Motor neuron (in vitro differentiated cells): ENCODE results near the gene CCDC40. TPM values are rescaled to one million over a fixed set of nuclear protein-coding genes. Genes with fewer than 3 reads are reported as not detected.

Experiments used
- ATAC-seq, 8 experiments: fragments of 200-7000 bp; cut with Tn5 transposase; replicated peaks in 6 of 8; 2 replicates each; pipeline ENCODE4 v1.8.0; 2021; ENCODE audit warnings: mild to moderate bottlenecking in 8 of 8, moderate library complexity in 8 of 8
- H3K27ac ChIP-seq, 2 donors: fragments of 250-450 bp; sonication (Bioruptor Pico); 2 replicates each; pipeline ENCODE4 v1.9.0; 2021; ENCODE audit warnings: antibody characterized with exemption in 2 of 2, mild to moderate bottlenecking in 2 of 2, moderate library complexity in 1 of 2
- H3K4me1 ChIP-seq, 2 donors: fragments of 250-450 bp; sonication (Bioruptor Pico); replicated peaks in 1 of 2; 2 replicates each; pipeline ENCODE4 v1.6.1; 2021; ENCODE audit warnings: antibody characterized with exemption in 2 of 2, mild to moderate bottlenecking in 2 of 2, moderate library complexity in 1 of 2
- H3K4me3 ChIP-seq, 5 donors: fragments of 250-450 bp; sonication (Bioruptor Pico); 2 replicates each; pipeline ENCODE4 v1.9.0; 2021; ENCODE audit warnings: antibody characterized with exemption in 5 of 5, mild to moderate bottlenecking in 5 of 5, moderate library complexity in 4 of 5
- WGBS, 10 experiments: fragments of 450-650 bp; shearing (Covaris generic); methylation state at CpG; one replicate each; pipeline ENCODE4 v1.0.0; 2022; 5-methylcytosine and 5-hydroxymethylcytosine counted together
- in situ Hi-C, 9 experiments: fragments of 400-800 bp; cut with MboI; loops; one replicate each; pipeline ENCODE4 v1.15.0; 2021; ENCODE audit warnings: low sequenced_read_pairs in 9 of 9, low pct_unique_long_range_greater_than_20kb in 2 of 9; ENCODE audit not compliant: unreplicated experiment in 9 of 9
- total RNA-seq, 8 experiments: library from RNA; unstranded; fragments of 300-600 nt; gene quantifications; 2 replicates each; pipeline versions ENCODE4 v1.2.3 to v1.2.4, GENCODE V29; 2022

Gene CCDC40
- total RNA-seq, 8 experiments from 2014 or later: 2.3 to 23.0 (median 8.2) TPM

DNA sequence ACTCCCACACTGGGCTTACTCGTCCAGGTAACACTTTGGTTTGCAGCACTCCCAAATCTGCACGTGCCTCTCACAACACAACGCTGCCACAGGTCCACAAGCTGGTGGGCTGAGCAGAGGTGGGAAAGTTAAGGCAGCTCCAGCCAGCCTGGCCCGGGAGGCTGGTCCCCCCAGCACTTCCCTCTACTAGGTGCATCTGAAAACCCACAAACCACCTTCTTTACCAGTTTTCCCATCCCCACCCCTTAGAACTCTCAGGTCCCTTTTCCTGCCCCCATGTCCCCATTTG lies 63.5 kb downstream of the CCDC40 start:
- peaks cover 37 to 42% of the 10 kb centered on the region in 2 donors for H3K4me1 ChIP-seq

GRCh38 chr17:80101011-80101945 lies 64.8 kb downstream of the CCDC40 start, which contains the start of gene GAA:
Gene GAA, plus strand, starts transcription at chr17:80101581. Its CDS starts 3,006 bp downstream, at chr17:80104587.
- Histone ChIP-seq H3K27ac (peak within 1 kb of the TSS; percentile 66 to 87), H3K4me3 (peak within 1 kb of the TSS; percentile 49 to 73 (median 60)), H3K4me1 (peaks cover 43 to 44% of the 10 kb centered on the region in 2 donors)
- WGBS, 10 experiments: 0 to 10% (median 5%) methylated on average over 2 to 50 of the region's 114 CpGs; no CpG with 5 or more reads in 7 of the 10 experiments
- in situ Hi-C loops: no loop called here
- peak; percentile 45 to 83 (median 80) for ATAC-seq

More for the DNA sequence above, 63.5 kb downstream of the CCDC40 start:
- Histone ChIP-seq H3K27ac (no peak overlapping the region), H3K4me3 (no peak overlapping the region)
- ATAC-seq: no peak
- WGBS, 10 experiments: 69 to 100% (median 84%) methylated on average over 1 to 3 of the region's 4 CpGs; no CpG with 5 or more reads in 6 of the 10 experiments
- in situ Hi-C loops: no loop called here

GRCh38 chr17:80101946-80102663 lies 65.7 kb downstream of the CCDC40 start:
- Histone ChIP-seq H3K4me1 (peaks cover 37% of the 10 kb centered on the region in 2 donors), H3K27ac (peak overlapping the region; percentile 66 to 87), H3K4me3 (peak overlapping the region; percentile 49 to 73 (median 60))
- in situ Hi-C loops: no loop called here
- peak; percentile 5 to 40 (median 36) for ATAC-seq
- WGBS, 10 experiments: 0 to 85% (median 10%) methylated on average over 1 to 6 of the region's 21 CpGs; no CpG with 5 or more reads in 4 of the 10 experiments

DNA sequence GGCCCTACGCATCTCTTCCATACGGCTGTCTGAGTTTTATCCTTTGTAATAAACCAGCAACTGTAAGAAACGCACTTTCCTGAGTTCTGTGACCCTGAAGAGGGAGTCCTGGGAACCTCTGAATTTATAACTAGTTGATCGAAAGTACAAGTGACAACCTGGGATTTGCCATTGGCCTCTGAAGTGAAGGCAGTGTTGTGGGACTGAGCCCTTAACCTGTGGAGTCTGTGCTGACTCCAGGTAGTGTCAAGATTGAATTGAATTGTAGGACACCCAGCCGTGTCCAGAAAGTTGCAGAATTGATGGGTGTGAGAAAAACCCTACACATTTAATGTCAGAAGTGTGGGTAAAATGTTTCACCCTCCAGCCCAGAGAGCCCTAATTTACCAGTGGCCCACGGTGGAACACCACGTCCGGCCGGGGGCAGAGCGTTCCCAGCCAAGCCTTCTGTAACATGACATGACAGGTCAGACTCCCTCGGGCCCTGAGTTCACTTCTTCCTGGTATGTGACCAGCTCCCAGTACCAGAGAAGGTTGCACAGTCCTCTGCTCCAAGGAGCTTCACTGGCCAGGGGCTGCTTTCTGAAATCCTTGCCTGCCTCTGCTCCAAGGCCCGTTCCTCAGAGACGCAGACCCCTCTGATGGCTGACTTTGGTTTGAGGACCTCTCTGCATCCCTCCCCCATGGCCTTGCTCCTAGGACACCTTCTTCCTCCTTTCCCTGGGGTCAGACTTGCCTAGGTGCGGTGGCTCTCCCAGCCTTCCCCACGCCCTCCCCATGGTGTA lies 66.4 kb downstream of the CCDC40 start:
- ATAC-seq: no peak
- H3K4me3 ChIP-seq: peak overlapping the region; percentile 49 to 73 (median 60)
- WGBS, 10 experiments: 35 to 92% (median 76%) methylated on average over 1 to 9 of the region's 15 CpGs; no CpG with 5 or more reads in 1 of the 10 experiments
- H3K27ac ChIP-seq: peak overlapping the region; percentile 66 to 87
- in situ Hi-C loops: no loop called here
- peaks cover 33 to 36% of the 10 kb centered on the region in 2 donors for H3K4me1 ChIP-seq

- Histone ChIP-seq H3K4me1 (peaks cover 33 to 36% of the 10 kb centered on the region in 2 donors), H3K27ac (no peak overlapping the region), H3K4me3 (no peak overlapping the region)
- 20 to 100% (median 93%) methylated on average over 1 to 11 of the region's 19 CpGs; no CpG with 5 or more reads in 3 of the 10 experiments for WGBS, 10 experiments
- peak in 2 of 8 experiments; percentile 2 to 3 for ATAC-seq
- in situ Hi-C loops: no loop called here
These were observed 67.1 kb downstream of the CCDC40 start for GRCh38 chr17:80103449-80104085.

- peak in 4 of 8 experiments; percentile 9 to 27 (median 14) for ATAC-seq
- Histone ChIP-seq H3K27ac (no peak overlapping the region), H3K4me1 (peaks cover 33 to 36% of the 10 kb centered on the region in 2 donors), H3K4me3 (no peak overlapping the region)
- in situ Hi-C loops: no loop called here
- 40 to 85% (median 63%) methylated on average over 1 to 14 of the region's 26 CpGs; no CpG with 5 or more reads in 6 of the 10 experiments for WGBS, 10 experiments
These were observed 68.0 kb downstream of the CCDC40 start for GRCh38 chr17:80104321-80104955.

DNA sequence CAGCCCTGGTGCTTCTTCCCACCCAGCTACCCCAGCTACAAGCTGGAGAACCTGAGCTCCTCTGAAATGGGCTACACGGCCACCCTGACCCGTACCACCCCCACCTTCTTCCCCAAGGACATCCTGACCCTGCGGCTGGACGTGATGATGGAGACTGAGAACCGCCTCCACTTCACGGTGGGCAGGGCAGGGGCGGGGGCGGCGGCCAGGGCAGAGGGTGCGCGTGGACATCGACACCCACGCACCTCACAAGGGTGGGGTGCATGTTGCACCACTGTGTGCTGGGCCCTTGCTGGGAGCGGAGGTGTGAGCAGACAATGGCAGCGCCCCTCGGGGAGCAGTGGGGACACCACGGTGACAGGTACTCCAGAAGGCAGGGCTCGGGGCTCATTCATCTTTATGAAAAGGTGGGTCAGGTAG lies 68.5 kb downstream of the CCDC40 start:
- 93 to 100% methylated on average over 2 to 3 of the region's 18 CpGs; no CpG with 5 or more reads in 8 of the 10 experiments for WGBS, 10 experiments
- in situ Hi-C loops: no loop called here
- H3K4me1 ChIP-seq: peaks cover 33 to 36% of the 10 kb centered on the region in 2 donors
- no peak for ATAC-seq
- no peak overlapping the region for H3K27ac ChIP-seq
- H3K4me3 ChIP-seq: no peak overlapping the region

DNA sequence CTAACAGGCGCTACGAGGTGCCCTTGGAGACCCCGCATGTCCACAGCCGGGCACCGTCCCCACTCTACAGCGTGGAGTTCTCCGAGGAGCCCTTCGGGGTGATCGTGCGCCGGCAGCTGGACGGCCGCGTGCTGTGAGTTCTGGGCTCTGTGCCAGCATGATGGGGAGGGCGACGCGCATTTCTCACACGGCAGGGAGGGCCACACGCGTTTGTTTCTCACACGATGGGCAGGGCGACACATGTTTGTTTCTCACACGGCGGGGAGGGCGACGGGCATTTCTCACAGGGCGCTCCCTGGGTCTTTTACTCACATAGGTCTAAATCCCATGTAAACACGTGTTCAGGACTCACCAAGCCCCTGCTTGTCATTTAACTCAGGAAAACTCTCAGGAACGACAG lies 69.3 kb downstream of the CCDC40 start:
- ATAC-seq: peak in 1 of 8 experiments; percentile 27
- H3K27ac ChIP-seq: no peak overlapping the region
- no peak overlapping the region for H3K4me3 ChIP-seq
- in situ Hi-C loops: no loop called here
- WGBS, 10 experiments: 0 to 60% (median 55%) methylated on average over 1 to 7 of the region's 29 CpGs; no CpG with 5 or more reads in 5 of the 10 experiments
- peaks cover 32 to 34% of the 10 kb centered on the region in 2 donors for H3K4me1 ChIP-seq

GRCh38 chr17:80106176-80106575 lies 69.7 kb downstream of the CCDC40 start:
- in situ Hi-C loops: no loop called here
- no peak overlapping the region for H3K27ac ChIP-seq
- peaks cover 30 to 32% of the 10 kb centered on the region in 2 donors for H3K4me1 ChIP-seq
- no peak overlapping the region for H3K4me3 ChIP-seq
- 47 to 93% (median 74%) methylated on average over 2 to 8 of the region's 10 CpGs; no CpG with 5 or more reads in 6 of the 10 experiments for WGBS, 10 experiments
- ATAC-seq: peak in 2 of 8 experiments; percentile 8 to 63

DNA sequence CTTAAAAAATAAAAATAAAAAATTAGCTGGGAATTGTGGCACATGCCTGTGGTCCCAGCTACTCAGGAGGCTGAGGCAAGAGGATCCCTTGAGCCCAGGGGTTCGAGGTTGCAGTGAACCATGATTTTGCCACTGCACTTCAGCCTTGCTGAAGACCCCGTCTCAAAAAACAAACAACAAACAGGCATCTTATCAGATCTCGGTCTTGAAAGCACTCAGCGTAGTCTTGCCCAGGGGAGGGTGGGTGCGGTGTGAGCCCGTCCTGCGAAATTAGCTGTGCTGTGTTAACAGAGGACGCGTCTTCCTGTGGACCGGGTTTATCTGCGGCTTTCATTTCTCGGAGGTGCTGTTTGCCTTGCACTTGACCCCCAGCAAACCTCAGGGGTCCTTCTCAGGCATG lies 70.3 kb downstream of the CCDC40 start:
- Histone ChIP-seq H3K4me3 (no peak overlapping the region), H3K27ac (no peak overlapping the region), H3K4me1 (peaks cover 30 to 32% of the 10 kb centered on the region in 2 donors)
- 50 to 100% (median 80%) methylated on average over 1 to 5 of the region's 12 CpGs; no CpG with 5 or more reads in 4 of the 10 experiments for WGBS, 10 experiments
- no peak for ATAC-seq
- in situ Hi-C loops: no loop called here

DNA sequence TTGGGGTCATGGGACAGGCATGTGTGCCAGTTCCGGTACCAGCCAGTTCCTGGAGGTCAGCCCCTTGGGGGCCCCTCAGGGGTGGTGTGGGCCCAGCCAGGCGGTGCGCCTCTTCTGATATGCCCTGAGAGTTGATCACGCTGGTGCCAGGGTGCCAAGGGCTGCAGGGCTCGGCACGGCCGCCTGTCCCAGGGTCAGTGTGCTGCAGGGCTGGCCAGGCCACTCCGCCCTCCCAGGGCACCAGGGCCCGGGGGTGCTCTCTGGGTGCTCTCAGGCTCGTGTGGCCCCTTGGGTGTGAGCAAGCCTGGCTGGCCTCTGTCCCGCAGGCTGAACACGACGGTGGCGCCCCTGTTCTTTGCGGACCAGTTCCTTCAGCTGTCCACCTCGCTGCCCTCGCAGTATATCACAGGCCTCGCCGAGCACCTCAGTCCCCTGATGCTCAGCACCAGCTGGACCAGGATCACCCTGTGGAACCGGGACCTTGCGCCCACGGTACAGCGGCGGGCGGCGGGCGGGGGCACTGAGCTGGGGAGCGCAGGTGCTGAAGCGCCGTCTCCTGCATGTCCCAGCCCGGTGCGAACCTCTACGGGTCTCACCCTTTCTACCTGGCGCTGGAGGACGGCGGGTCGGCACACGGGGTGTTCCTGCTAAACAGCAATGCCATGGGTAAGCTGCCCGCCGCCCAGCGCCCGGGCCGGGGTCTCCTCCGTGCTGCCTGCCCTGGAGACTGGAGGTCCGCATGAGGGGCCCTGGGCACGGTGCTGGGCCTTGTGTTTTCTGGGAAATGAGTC lies 71.0 kb downstream of the CCDC40 start:
- Histone ChIP-seq H3K27ac (no peak overlapping the region), H3K4me1 (peaks cover 26 to 30% of the 10 kb centered on the region in 2 donors), H3K4me3 (no peak overlapping the region)
- ATAC-seq: no peak
- WGBS, 10 experiments: 80 to 97% methylated on average over 3 to 5 of the region's 46 CpGs; no CpG with 5 or more reads in 8 of the 10 experiments
- in situ Hi-C loops: no loop called here
